HEK293 (cell line): Measurements from ENCODE around the gene IGF2R.

Experiments
- REPIN1 ChIP-seq: fragments of 450-650 bp; formaldehyde crosslinking; IDR thresholded peaks from 2 replicates; pipeline ENCODE4 v1.5.1; 2017; ENCODE audit warnings: missing biosample characterization, missing genetic modification characterization, low read depth
- ZNF610 ChIP-seq: fragments of 450-650 bp; formaldehyde crosslinking; IDR thresholded peaks from 2 replicates; pipeline ENCODE4 v1.5.1; 2016; ENCODE audit warnings: missing biosample characterization, missing genetic modification characterization, borderline replicate concordance
- ZNF624 ChIP-seq: fragments of 450-650 bp; formaldehyde crosslinking; IDR thresholded peaks from 2 replicates; pipeline ENCODE4 v1.5.1; 2017; ENCODE audit warnings: missing biosample characterization, missing genetic modification characterization
- TF ChIP-seq, protein P1 (sequence below): fragments of 450-650 bp; formaldehyde crosslinking; IDR thresholded peaks from 2 replicates; pipeline ENCODE4 v1.5.1; 2016; ENCODE audit warnings: missing biosample characterization, missing genetic modification characterization

DNA sequence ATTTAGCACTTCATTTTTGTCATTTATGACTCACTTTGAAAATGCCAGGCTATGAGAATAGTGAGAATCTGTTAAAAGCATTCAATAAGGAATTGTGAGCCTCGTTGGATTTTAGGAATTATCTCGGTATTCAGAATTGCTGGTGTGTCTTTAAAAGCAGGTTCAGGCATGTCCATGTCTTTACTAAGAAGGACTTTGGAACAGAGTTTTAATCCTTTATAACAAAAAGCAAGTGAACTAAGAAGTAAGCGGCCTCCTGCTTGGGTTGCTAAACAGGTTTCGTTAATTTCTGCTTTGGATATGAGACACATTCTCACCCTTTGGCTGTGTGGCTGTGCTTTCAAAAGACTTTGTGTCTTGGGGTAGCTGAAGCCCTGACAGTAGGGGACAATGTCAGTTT lies 74.9 kb downstream of the IGF2R start:
- no peak for TF ChIP-seq ZNF610
- TF ChIP-seq REPIN1 (tag by site-specific recombination), result no peak
- TF ChIP-seq ZNF624 (tag by site-specific recombination), result no peak
- TF ChIP-seq, protein P1, sequence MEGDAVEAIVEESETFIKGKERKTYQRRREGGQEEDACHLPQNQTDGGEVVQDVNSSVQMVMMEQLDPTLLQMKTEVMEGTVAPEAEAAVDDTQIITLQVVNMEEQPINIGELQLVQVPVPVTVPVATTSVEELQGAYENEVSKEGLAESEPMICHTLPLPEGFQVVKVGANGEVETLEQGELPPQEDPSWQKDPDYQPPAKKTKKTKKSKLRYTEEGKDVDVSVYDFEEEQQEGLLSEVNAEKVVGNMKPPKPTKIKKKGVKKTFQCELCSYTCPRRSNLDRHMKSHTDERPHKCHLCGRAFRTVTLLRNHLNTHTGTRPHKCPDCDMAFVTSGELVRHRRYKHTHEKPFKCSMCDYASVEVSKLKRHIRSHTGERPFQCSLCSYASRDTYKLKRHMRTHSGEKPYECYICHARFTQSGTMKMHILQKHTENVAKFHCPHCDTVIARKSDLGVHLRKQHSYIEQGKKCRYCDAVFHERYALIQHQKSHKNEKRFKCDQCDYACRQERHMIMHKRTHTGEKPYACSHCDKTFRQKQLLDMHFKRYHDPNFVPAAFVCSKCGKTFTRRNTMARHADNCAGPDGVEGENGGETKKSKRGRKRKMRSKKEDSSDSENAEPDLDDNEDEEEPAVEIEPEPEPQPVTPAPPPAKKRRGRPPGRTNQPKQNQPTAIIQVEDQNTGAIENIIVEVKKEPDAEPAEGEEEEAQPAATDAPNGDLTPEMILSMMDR (tag by site-specific recombination), result no peak
